ENCODE results near the gene GALM. TPM values are rescaled to one million over a fixed set of nuclear protein-coding genes. Genes with fewer than 3 reads are reported as not detected.

The GALM gene
- polyA plus RNA-seq, 1 donor (not counting 4 experiments of a cell fraction or from before 2014, with no cell fraction given), result 1.2 TPM

DNA sequence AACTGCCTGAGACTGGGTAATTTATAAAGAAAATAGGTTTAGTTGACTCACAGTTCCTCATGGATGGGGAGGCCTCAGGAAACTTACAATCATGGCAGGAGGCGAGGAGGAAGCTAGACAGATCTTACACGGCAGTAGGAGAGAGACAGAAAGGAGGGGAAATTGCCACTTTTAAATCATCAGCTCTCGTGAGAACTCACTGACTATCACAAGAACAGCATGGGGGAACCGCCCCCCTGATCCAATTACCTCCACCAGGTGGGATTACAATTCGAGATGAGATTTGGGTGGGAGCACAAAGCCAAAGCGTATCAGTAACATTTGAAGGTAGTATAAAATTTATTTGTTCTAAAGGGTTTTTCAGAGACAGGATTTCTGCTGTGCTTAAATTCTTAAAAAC lies 5.4 kb downstream of the GALM start:
- Histone ChIP-seq H3K4me2 (ENCODE audit: control insufficient read depth, extremely low read depth, insufficient read depth, low read depth, low read length) (no peak overlapping the region), H3K27me3 (ENCODE audit: control insufficient read depth, extremely low read depth, insufficient read depth, low read length) (no peaks in the 10 kb centered on the region), H4K20me1 (ENCODE audit: control insufficient read depth, extremely low read depth, insufficient read depth, low read length) (no peaks in the 10 kb centered on the region), H3K79me2 (ENCODE audit: control insufficient read depth, insufficient read depth, low read length) (no peaks in the 10 kb centered on the region), H3K9ac (ENCODE audit: control insufficient read depth, extremely low read depth, insufficient read depth, low read length) (no peak overlapping the region), H3K9me3 (ENCODE audit: control insufficient read depth, low read depth, low read length) (no peaks in the 10 kb centered on the region), H2AFZ (ENCODE audit: control insufficient read depth, low read length) (no peak overlapping the region), H3K4me3 (ENCODE audit: control insufficient read depth in 2 of 3, extremely low read depth in 1 of 3, insufficient read depth in 2 of 3, low read depth in 1 of 3, low read length in 3 of 3) (no peak overlapping the region), H3K27ac (ENCODE audit: control insufficient read depth, insufficient read depth, low read length) (no peak overlapping the region), H3K4me1 (ENCODE audit: control insufficient read depth, extremely low read depth, insufficient read depth, low read length) (peaks cover 5% of the 10 kb centered on the region), H3K36me3 (ENCODE audit: control insufficient read depth in 2 of 2, extremely low read depth in 1 of 2, insufficient read depth in 2 of 2, low read length in 2 of 2) (no peaks in the 10 kb centered on the region), H3K9me1 (ENCODE audit: control insufficient read depth, extremely low read depth, insufficient read depth, low read length) (no peaks in the 10 kb centered on the region)
- TF ChIP-seq, protein P1, sequence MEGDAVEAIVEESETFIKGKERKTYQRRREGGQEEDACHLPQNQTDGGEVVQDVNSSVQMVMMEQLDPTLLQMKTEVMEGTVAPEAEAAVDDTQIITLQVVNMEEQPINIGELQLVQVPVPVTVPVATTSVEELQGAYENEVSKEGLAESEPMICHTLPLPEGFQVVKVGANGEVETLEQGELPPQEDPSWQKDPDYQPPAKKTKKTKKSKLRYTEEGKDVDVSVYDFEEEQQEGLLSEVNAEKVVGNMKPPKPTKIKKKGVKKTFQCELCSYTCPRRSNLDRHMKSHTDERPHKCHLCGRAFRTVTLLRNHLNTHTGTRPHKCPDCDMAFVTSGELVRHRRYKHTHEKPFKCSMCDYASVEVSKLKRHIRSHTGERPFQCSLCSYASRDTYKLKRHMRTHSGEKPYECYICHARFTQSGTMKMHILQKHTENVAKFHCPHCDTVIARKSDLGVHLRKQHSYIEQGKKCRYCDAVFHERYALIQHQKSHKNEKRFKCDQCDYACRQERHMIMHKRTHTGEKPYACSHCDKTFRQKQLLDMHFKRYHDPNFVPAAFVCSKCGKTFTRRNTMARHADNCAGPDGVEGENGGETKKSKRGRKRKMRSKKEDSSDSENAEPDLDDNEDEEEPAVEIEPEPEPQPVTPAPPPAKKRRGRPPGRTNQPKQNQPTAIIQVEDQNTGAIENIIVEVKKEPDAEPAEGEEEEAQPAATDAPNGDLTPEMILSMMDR (optimal IDR thresholded peaks at IDR 0.05 in 1 of 3, IDR thresholded peaks at IDR 0.05 in 1 of 3, conservative IDR thresholded peaks at IDR 0.05 in 1 of 3; ENCODE audit: extremely low read depth in 1 of 3, insufficient read depth in 2 of 3, low read length in 3 of 3), result no peak
- no peak for TF ChIP-seq EZH2 (IDR thresholded peaks at IDR 0.05; ENCODE audit: low read length)
- FAIRE-seq, result no peak
- dilution Hi-C loops (cut with MboI; ENCODE audit: extremely low pct_ligation_motif_present, low sequenced_read_pairs), result no loop called here
- DNase-seq (ENCODE audit: low read depth, low spot score), result no peak

DNA sequence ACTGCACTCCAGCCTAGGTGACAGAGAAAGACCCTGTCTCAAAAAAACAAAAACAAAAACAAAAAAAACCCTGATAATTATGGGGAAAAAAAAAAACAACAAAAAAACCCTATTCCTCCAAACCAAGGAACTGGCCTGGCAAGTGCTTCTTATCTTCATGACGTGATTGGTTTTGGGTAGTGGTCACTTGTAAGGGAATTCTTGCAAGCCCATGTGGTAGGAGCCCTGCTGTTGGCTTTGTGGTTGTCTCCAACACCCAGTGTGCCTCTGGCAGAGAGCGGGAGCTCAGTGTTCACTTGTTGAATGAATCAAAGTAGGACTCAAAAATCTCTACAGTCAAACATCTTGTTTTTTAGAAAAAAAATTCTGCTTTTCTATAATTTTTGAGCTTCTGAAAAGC lies 6.0 kb downstream of the GALM start:
- no peak overlapping the region for H3K4me2 ChIP-seq (ENCODE audit: control insufficient read depth, extremely low read depth, insufficient read depth, low read depth, low read length)
- H3K4me3 ChIP-seq (ENCODE audit: control insufficient read depth in 2 of 3, extremely low read depth in 1 of 3, insufficient read depth in 2 of 3, low read depth in 1 of 3, low read length in 3 of 3), result no peak overlapping the region
- no peaks in the 10 kb centered on the region for H3K79me2 ChIP-seq (ENCODE audit: control insufficient read depth, insufficient read depth, low read length)
- no peaks in the 10 kb centered on the region for H4K20me1 ChIP-seq (ENCODE audit: control insufficient read depth, extremely low read depth, insufficient read depth, low read length)
- H3K4me1 ChIP-seq (ENCODE audit: control insufficient read depth, extremely low read depth, insufficient read depth, low read length), result no peaks in the 10 kb centered on the region
- dilution Hi-C loops (cut with MboI; ENCODE audit: extremely low pct_ligation_motif_present, low sequenced_read_pairs), result no loop called here
- FAIRE-seq, result no peak
- H3K9ac ChIP-seq (ENCODE audit: control insufficient read depth, extremely low read depth, insufficient read depth, low read length), result no peak overlapping the region
- no peaks in the 10 kb centered on the region for H3K9me1 ChIP-seq (ENCODE audit: control insufficient read depth, extremely low read depth, insufficient read depth, low read length)
- no peaks in the 10 kb centered on the region for H3K27me3 ChIP-seq (ENCODE audit: control insufficient read depth, extremely low read depth, insufficient read depth, low read length)
- no peak overlapping the region for H3K27ac ChIP-seq (ENCODE audit: control insufficient read depth, insufficient read depth, low read length)
- TF ChIP-seq EZH2 (IDR thresholded peaks at IDR 0.05; ENCODE audit: low read length), result no peak
- TF ChIP-seq, protein P1 (optimal IDR thresholded peaks at IDR 0.05 in 1 of 3, IDR thresholded peaks at IDR 0.05 in 1 of 3, conservative IDR thresholded peaks at IDR 0.05 in 1 of 3; ENCODE audit: extremely low read depth in 1 of 3, insufficient read depth in 2 of 3, low read length in 3 of 3), result no peak
- no peak for DNase-seq (ENCODE audit: low read depth, low spot score)
- H3K36me3 ChIP-seq (ENCODE audit: control insufficient read depth in 2 of 2, extremely low read depth in 1 of 2, insufficient read depth in 2 of 2, low read length in 2 of 2), result no peaks in the 10 kb centered on the region
- H2AFZ ChIP-seq (ENCODE audit: control insufficient read depth, low read length), result no peak overlapping the region
- H3K9me3 ChIP-seq (ENCODE audit: control insufficient read depth, low read depth, low read length), result no peaks in the 10 kb centered on the region
